Suprapubic skin (tissue), 4 donors: Measurements from ENCODE around the gene UBAC1.

Experiments
- CTCF ChIP-seq, 2 donors: fragments of 200-600 bp in 1 of 2; fragments of 450-650 bp in 1 of 2; sonication (generic) in 1 of 2; IDR thresholded peaks; one replicate each; pipeline ENCODE4 v1.5.1; 2016 to 2019; ENCODE audit warnings: antibody characterized with exemption in 2 of 2, mild to moderate bottlenecking in 1 of 2, moderate library complexity in 1 of 2
- EP300 ChIP-seq: sonication (generic); formaldehyde crosslinking; IDR thresholded peaks from one replicate; pipeline ENCODE4 v1.6.1; 2017; ENCODE audit warnings: antibody characterized with exemption
- POLR2A ChIP-seq, 2 donors: fragments of 450-650 bp; IDR thresholded peaks; one replicate each; pipeline ENCODE4 v1.6.1; 2017; ENCODE audit warnings: antibody characterized with exemption in 2 of 2, mild to moderate bottlenecking in 2 of 2, moderate library complexity in 2 of 2
- POLR2AphosphoS5 ChIP-seq, 3 donors: sonication (generic); formaldehyde crosslinking; IDR thresholded peaks; one replicate each; pipeline ENCODE4 v1.6.1; 2017; ENCODE audit warnings: antibody characterized with exemption in 3 of 3

DNA sequence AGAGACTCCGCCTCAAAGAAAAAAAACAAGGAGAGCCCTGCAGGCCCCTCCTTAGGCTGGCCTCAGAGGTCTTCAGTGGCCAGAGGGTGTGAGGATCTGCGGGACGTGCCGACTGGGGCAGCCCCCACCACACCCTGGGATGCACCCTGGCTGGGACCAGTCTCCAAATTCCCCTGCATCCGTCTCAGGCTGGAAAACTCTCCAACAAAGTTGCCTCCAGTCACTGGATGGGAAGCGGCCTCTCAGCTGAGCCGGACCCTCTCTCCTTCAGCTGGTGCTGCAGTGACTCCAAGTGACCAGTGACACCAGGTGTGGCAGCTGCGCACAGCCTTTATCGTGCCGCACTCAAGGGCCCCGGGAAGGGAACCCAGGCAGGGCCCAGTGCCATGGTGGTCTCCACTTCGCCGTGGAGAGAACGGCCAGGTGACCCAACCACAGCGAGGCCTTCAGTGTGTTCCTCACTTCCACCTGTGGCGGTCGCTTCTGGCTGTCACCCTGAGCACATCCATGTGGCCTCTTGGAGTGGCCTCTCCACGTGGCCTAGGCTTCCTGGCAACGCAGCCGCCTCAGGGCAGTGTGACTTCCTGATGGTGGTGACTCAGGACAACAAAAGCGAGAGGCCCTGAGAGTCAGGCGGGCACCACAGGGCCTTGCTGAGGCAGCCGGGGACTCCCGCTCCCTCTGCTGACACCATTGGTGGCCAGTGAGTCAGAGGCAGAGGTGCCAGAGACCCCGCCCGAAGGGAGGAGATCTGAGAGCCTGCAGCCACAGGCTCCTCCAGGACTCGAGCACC, 34.6 kb downstream of the UBAC1 start:
- no peak for TF ChIP-seq CTCF (IDR thresholded peaks at IDR 0.05)
- TF ChIP-seq POLR2AphosphoS5 (IDR thresholded peaks at IDR 0.05): peak in 1 of 3 donors; percentile 12
- TF ChIP-seq POLR2A (IDR thresholded peaks at IDR 0.05): no peak
- TF ChIP-seq EP300: no peak
